HFFc6 (cell line): Measurements from ENCODE around the gene STEAP1. TPM values are rescaled to one million over a fixed set of nuclear protein-coding genes. Genes with fewer than 3 reads are reported as not detected.

ENCODE experiments used
- DNase-seq: peaks from one replicate; pipeline ENCODE4 v3.0.0-alpha.2; 2018
- H3K27ac Mint-ChIP-seq: 2 replicates; pipeline ENCODE4 v1.8.0; 2020; ENCODE audit warnings: mild to moderate bottlenecking, mixed read lengths
- H3K27me3 Mint-ChIP-seq: 2 replicates; pipeline ENCODE4 v1.8.0; 2021; ENCODE audit warnings: mild to moderate bottlenecking, moderate library complexity, mixed read lengths; ENCODE audit not compliant: insufficient read depth
- H3K36me3 Mint-ChIP-seq: 2 replicates; pipeline ENCODE4 v1.8.0; 2021; ENCODE audit warnings: low read depth, mixed read lengths
- H3K4me1 Mint-ChIP-seq: 2 replicates; pipeline ENCODE4 v1.8.0; 2020; ENCODE audit warnings: low read depth, mixed read lengths
- H3K4me3 Mint-ChIP-seq: 2 replicates; pipeline ENCODE4 v1.8.0; 2020; ENCODE audit warnings: mild to moderate bottlenecking, moderate library complexity, mixed read lengths
- H3K9me3 Mint-ChIP-seq: 2 replicates; pipeline ENCODE4 v1.8.0; 2020; ENCODE audit warnings: mild to moderate bottlenecking, mixed read lengths
- total RNA-seq, 6 experiments: library from RNA; stranded (reverse); fragmentation: NEBNext Ultra II Directional; extraction: Animal tissue kit (Norgen Biotek cat#: 25700); gene quantifications; 2 replicates in 1 of 6; 3 replicates in 5 of 6; pipeline ENCODE4 v1.2.3, GENCODE V29; 2021
- TF ChIP-seq, protein P1 (sequence below): fragments of 200-600 bp; sonication (generic); IDR thresholded peaks from 2 replicates; pipeline ENCODE4 v1.5.0; 2021; ENCODE audit warnings: antibody characterized with exemption, mild to moderate bottlenecking

The STEAP1 gene
- total RNA-seq, 6 experiments from 2014 or later = 19.6 to 67.4 (median 65.7) TPM

DNA sequence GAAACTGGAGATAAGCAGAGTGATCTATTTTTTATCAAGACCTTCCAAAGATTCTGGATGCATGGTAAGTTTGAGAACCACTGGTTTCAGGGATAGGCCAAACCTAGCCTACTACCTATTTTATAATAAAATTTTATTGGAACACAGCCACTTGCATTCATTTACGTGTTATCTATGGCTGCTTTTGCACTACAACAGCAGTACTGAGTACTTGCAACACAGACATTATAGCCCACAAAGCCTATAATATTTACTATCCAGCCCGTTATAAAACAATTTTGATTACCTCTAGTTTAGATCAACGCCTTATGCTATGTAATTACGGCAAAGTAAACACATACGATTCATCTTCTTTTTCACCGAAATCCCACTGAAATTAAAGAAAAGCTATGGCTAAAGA, 18.4 kb downstream of the STEAP1 start:
- DNase-seq = no peak
- H3K27me3 Mint-ChIP-seq = no peaks in the 10 kb centered on the region; the same call in 1 of the 2 replicates
- TF ChIP-seq, protein P1, sequence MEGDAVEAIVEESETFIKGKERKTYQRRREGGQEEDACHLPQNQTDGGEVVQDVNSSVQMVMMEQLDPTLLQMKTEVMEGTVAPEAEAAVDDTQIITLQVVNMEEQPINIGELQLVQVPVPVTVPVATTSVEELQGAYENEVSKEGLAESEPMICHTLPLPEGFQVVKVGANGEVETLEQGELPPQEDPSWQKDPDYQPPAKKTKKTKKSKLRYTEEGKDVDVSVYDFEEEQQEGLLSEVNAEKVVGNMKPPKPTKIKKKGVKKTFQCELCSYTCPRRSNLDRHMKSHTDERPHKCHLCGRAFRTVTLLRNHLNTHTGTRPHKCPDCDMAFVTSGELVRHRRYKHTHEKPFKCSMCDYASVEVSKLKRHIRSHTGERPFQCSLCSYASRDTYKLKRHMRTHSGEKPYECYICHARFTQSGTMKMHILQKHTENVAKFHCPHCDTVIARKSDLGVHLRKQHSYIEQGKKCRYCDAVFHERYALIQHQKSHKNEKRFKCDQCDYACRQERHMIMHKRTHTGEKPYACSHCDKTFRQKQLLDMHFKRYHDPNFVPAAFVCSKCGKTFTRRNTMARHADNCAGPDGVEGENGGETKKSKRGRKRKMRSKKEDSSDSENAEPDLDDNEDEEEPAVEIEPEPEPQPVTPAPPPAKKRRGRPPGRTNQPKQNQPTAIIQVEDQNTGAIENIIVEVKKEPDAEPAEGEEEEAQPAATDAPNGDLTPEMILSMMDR = no peak
- peaks cover 16% of the 10 kb centered on the region for H3K36me3 Mint-ChIP-seq
- no peak overlapping the region for H3K4me3 Mint-ChIP-seq
- peaks cover 12% of the 10 kb centered on the region for H3K9me3 Mint-ChIP-seq
- H3K4me1 Mint-ChIP-seq = peaks cover 31% of the 10 kb centered on the region
- H3K27ac Mint-ChIP-seq = no peak overlapping the region

DNA sequence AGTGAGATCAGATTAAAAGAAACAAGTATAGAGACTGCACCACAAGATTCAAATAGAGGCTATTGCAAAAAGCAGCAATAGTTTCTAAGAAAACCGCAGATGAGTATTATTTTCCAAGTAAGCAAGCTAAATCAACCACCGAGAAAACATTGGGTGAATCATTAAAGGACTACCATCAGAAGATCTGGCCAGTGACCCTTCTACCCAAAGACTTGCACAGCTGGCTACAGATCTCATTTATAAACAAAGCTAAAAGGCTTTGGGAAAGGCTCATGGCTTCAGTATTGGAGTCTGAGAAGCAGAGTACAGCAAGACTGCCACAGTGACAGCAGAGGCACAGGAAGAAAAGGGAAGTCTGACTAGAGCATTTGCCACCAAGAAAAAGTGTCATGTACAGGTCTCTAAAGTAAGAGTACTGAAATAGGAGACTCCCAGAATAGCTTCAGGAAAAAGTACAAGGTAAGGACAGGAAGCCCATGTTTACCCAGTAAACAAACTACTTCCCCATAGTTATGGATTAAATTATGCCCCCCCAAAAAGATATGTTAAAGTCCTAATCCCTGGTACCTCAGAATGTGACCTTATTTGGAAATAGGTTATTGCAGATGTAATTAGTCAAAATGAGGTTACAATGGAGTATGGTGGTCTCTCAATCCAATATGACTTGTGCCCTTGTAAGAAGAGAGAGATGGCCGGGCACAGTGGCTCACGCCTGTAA, 19.0 kb downstream of the STEAP1 start:
- no peak overlapping the region for H3K4me3 Mint-ChIP-seq
- peaks cover 38% of the 10 kb centered on the region for H3K4me1 Mint-ChIP-seq
- H3K36me3 Mint-ChIP-seq = peaks cover 16% of the 10 kb centered on the region
- DNase-seq = no peak
- peak overlapping the region; percentile 9; the same call in 1 of the 2 replicates for H3K27ac Mint-ChIP-seq
- no peaks in the 10 kb centered on the region; the same call in 1 of the 2 replicates for H3K27me3 Mint-ChIP-seq
- peaks cover 12% of the 10 kb centered on the region for H3K9me3 Mint-ChIP-seq
- TF ChIP-seq, protein P1 = no peak

DNA sequence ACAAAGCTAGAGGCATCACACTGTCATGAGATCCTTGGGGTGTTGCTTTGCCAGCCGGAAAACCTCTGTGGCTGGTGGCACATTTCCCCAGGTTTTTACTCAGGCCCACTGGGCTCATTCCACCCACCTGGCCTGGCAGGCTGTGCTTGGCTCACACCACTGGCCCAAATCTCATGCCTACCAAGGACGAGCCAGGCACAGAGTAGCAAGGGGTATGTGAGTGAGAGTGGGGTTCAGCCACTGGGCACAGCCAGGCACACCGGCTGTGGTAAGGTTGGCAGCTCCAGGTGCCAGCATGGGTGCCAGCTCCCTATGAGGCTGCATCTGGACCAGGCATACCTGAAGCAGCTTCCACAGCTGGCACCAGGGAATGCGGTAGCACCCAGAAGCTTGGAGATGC, 21.4 kb downstream of the STEAP1 start:
- H3K27me3 Mint-ChIP-seq = no peaks in the 10 kb centered on the region; the same call in 1 of the 2 replicates
- no peak overlapping the region for H3K27ac Mint-ChIP-seq
- H3K4me1 Mint-ChIP-seq = peaks cover 62% of the 10 kb centered on the region
- no peak for DNase-seq
- peaks cover 6% of the 10 kb centered on the region for H3K36me3 Mint-ChIP-seq
- TF ChIP-seq, protein P1 = no peak
- no peak overlapping the region for H3K4me3 Mint-ChIP-seq
- H3K9me3 Mint-ChIP-seq = peaks cover 5% of the 10 kb centered on the region

DNA sequence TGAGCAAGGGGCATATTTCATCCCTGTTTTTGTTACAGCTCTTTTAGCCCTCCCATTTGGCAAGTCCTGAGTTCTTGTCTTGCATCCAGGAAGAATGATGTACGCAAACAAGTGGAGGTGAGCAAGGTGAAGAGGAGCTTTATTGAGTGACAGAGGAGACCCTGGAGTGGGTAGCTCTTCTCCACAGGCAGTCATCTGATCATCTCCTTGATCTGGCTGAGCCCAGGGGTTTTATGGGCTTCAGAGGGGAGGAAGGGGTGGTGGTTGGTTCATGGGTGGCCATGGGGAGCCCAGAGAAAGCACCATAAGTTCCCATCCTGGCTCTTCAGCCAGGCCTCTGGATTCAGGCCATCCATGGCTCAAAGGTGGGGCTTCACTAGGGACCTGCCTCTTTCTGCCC, 21.9 kb downstream of the STEAP1 start:
- TF ChIP-seq, protein P1 = no peak
- Mint-ChIP-seq H3K4me1 (peaks cover 65% of the 10 kb centered on the region), H3K27me3 (no peaks in the 10 kb centered on the region; the same call in 1 of the 2 replicates), H3K36me3 (peaks cover under 1% of the 10 kb centered on the region; the same call in 1 of the 2 replicates), H3K4me3 (no peak overlapping the region), H3K9me3 (no peaks in the 10 kb centered on the region), H3K27ac (no peak overlapping the region)
- DNase-seq = no peak

DNA sequence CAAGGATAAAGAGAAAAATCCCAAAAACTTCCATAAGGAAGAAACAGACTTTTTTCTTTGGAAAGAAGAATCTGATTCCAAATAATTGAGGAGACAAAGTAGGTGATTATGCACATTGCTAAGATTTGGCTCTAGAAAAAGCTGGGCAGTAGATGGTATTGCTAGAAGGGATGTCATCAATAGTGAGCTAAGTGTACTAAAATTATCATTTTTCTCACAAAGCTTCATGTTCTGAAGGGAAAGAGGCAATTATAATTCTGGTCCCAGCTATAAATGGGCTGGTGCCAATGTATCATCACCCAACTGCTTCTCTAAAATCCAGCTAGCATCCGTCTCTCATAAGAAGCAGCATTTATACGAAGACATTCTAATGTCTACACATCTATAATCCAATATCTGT, 23.9 kb downstream of the STEAP1 start:
- Mint-ChIP-seq H3K4me3 (peak overlapping the region; percentile 17; the same call in 1 of the 2 replicates), H3K9me3 (no peaks in the 10 kb centered on the region), H3K27me3 (no peaks in the 10 kb centered on the region; the same call in 1 of the 2 replicates), H3K36me3 (no peaks in the 10 kb centered on the region), H3K27ac (peak overlapping the region; percentile 75), H3K4me1 (peaks cover 62% of the 10 kb centered on the region)
- no peak for DNase-seq
- TF ChIP-seq, protein P1 = no peak
